ENCODE data around the gene ABCA5.

GRCh38 chr17:69230939-69231338 lies 96.0 kb downstream of the ABCA5 start:
- TF ChIP-seq, protein P1, sequence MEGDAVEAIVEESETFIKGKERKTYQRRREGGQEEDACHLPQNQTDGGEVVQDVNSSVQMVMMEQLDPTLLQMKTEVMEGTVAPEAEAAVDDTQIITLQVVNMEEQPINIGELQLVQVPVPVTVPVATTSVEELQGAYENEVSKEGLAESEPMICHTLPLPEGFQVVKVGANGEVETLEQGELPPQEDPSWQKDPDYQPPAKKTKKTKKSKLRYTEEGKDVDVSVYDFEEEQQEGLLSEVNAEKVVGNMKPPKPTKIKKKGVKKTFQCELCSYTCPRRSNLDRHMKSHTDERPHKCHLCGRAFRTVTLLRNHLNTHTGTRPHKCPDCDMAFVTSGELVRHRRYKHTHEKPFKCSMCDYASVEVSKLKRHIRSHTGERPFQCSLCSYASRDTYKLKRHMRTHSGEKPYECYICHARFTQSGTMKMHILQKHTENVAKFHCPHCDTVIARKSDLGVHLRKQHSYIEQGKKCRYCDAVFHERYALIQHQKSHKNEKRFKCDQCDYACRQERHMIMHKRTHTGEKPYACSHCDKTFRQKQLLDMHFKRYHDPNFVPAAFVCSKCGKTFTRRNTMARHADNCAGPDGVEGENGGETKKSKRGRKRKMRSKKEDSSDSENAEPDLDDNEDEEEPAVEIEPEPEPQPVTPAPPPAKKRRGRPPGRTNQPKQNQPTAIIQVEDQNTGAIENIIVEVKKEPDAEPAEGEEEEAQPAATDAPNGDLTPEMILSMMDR (IDR thresholded peaks at IDR 0.05; ENCODE audit: low read depth, low read length) = no peak
- no peak for TF ChIP-seq EZH2phosphoT487 (IDR thresholded peaks at IDR 0.05; ENCODE audit: low read depth)
